ENCODE data around the gene AXIN1. TPM values are rescaled to one million over a fixed set of nuclear protein-coding genes. Genes with fewer than 3 reads are reported as not detected.
A peak's percentile ranks its signal among the peaks of the same experiment; 100 is the strongest.

The AXIN1 gene
- total RNA-seq, 1 donor from 2014 or later = 16.4 TPM

GRCh38 chr16:279531-279930 is 73.0 kb downstream of the AXIN1 start:
- Mint-ChIP-seq H3K9me3 (ENCODE audit: unreplicated experiment) (peaks cover 4% of the 10 kb centered on the region), H3K4me3 (ENCODE audit: unreplicated experiment) (no peak overlapping the region), H3K27ac (ENCODE audit: unreplicated experiment) (no peak overlapping the region), H3K27me3 (ENCODE audit: unreplicated experiment) (peaks cover 11% of the 10 kb centered on the region), H3K4me1 (ENCODE audit: low read depth, unreplicated experiment) (no peaks in the 10 kb centered on the region), H3K36me3 (ENCODE audit: unreplicated experiment) (no peaks in the 10 kb centered on the region)
- no peak for DNase-seq
- TF ChIP-seq CTCF (IDR thresholded peaks at IDR 0.05; ENCODE audit: partially characterized antibody, unreplicated experiment) = no peak

GRCh38 chr16:278863-279366 is 73.6 kb downstream of the AXIN1 start:
- Mint-ChIP-seq H3K36me3 (ENCODE audit: unreplicated experiment) (no peaks in the 10 kb centered on the region), H3K27ac (ENCODE audit: unreplicated experiment) (peak overlapping the region; percentile 44), H3K9me3 (ENCODE audit: unreplicated experiment) (peaks cover 4% of the 10 kb centered on the region), H3K4me1 (ENCODE audit: low read depth, unreplicated experiment) (no peaks in the 10 kb centered on the region), H3K27me3 (ENCODE audit: unreplicated experiment) (peaks cover 9% of the 10 kb centered on the region), H3K4me3 (ENCODE audit: unreplicated experiment) (no peak overlapping the region)
- TF ChIP-seq CTCF (IDR thresholded peaks at IDR 0.05; ENCODE audit: partially characterized antibody, unreplicated experiment) = no peak
- no peak for DNase-seq

GRCh38 chr16:276426-277077 is 76.0 kb downstream of the AXIN1 start:
- Mint-ChIP-seq H3K4me3 (ENCODE audit: unreplicated experiment) (peak overlapping the region; percentile 64), H3K4me1 (ENCODE audit: low read depth, unreplicated experiment) (peaks cover 1% of the 10 kb centered on the region), H3K27ac (ENCODE audit: unreplicated experiment) (peak overlapping the region; percentile 66), H3K9me3 (ENCODE audit: unreplicated experiment) (peaks cover 4% of the 10 kb centered on the region), H3K27me3 (ENCODE audit: unreplicated experiment) (peaks cover 9% of the 10 kb centered on the region), H3K36me3 (ENCODE audit: unreplicated experiment) (peaks cover 4% of the 10 kb centered on the region)
- no peak for TF ChIP-seq CTCF (IDR thresholded peaks at IDR 0.05; ENCODE audit: partially characterized antibody, unreplicated experiment)
- no peak for DNase-seq

GRCh38 chr16:275786-276232 is 76.7 kb downstream of the AXIN1 start, which contains the start of gene RGS11:
RGS11 (minus strand) TSS chr16:275944; CDS start chr16:275911, 33 bp downstream.
- TF ChIP-seq CTCF (IDR thresholded peaks at IDR 0.05; ENCODE audit: partially characterized antibody, unreplicated experiment) = no peak
- no peak for DNase-seq
- Mint-ChIP-seq H3K4me3 (ENCODE audit: unreplicated experiment) (peak within 1 kb of the TSS; percentile 64), H3K4me1 (ENCODE audit: low read depth, unreplicated experiment) (peaks cover 1% of the 10 kb centered on the region), H3K9me3 (ENCODE audit: unreplicated experiment) (peaks cover 4% of the 10 kb centered on the region), H3K36me3 (ENCODE audit: unreplicated experiment) (peaks cover 4% of the 10 kb centered on the region), H3K27ac (ENCODE audit: unreplicated experiment) (peak within 1 kb of the TSS; percentile 66), H3K27me3 (ENCODE audit: unreplicated experiment) (peaks cover 9% of the 10 kb centered on the region)

- H3K4me3 Mint-ChIP-seq (ENCODE audit: unreplicated experiment) = peak overlapping the region; percentile 63
- TF ChIP-seq CTCF (IDR thresholded peaks at IDR 0.05; ENCODE audit: partially characterized antibody, unreplicated experiment) = no peak
- peaks cover 4% of the 10 kb centered on the region for H3K36me3 Mint-ChIP-seq (ENCODE audit: unreplicated experiment)
Measured at GRCh38 chr16:275041-275641, 77.4 kb downstream of the AXIN1 start.

More at GRCh38 chr16:275041-275641, 77.4 kb downstream of the AXIN1 start:
- Mint-ChIP-seq H3K9me3 (ENCODE audit: unreplicated experiment) (peaks cover 4% of the 10 kb centered on the region), H3K4me1 (ENCODE audit: low read depth, unreplicated experiment) (peaks cover 1% of the 10 kb centered on the region), H3K27ac (ENCODE audit: unreplicated experiment) (no peak overlapping the region), H3K27me3 (ENCODE audit: unreplicated experiment) (peaks cover 9% of the 10 kb centered on the region)
- no peak for DNase-seq
